SK-N-MC (cell line): ENCODE measurements around the gene TMEM106C.

ENCODE experiments used
- EZH2 ChIP-seq: fragments of 200-600 bp; sonication (generic); IDR thresholded peaks from one replicate; pipeline ENCODE4 v1.6.1; 2017; ENCODE audit warnings: antibody characterized with exemption
- POLR2AphosphoS5 ChIP-seq: IDR thresholded peaks from 2 replicates; pipeline ENCODE4 v1.6.1; 2012; ENCODE audit warnings: mild to moderate bottlenecking, low read depth, low read length, borderline replicate concordance

DNA sequence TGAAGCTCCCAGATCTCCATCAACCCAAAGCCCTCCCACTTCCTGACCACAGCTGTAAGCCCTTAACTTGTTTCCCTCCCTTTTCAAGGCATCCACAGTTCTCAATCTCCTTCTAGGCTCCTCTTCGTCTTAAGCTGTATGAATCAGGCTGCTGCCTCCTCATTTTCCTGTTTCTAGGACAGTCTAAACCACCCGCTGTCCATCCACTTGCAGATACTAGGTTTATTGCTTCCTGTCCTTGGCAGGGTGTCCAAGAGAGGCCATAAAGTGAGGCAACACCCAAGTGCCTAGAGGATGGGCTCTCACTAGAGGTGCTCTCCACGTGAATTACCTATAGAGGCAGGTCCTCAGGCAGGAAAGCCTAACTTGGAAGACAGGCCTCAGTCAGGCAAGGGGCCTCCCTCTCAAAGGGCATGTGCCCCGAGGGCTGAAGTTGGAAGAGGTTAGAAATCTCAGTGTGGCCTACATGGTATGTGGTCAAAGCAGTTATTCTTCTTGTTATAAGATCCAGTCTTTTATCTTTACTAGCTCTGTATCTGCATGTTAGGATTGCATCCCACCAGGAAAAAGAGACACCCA, 8.8 kb upstream of the TMEM106C start:
- TF ChIP-seq EZH2 (no peak), POLR2AphosphoS5 (no peak)
